Neural cell (in vitro differentiated cells): ENCODE results near the gene ITGA4. TPM values are rescaled to one million over a fixed set of nuclear protein-coding genes. Genes with fewer than 3 reads are reported as not detected.

Source experiments
- polyA plus RNA-seq: library from polyadenylated mRNA; depleted of rRNA; stranded (reverse); fragments of >200 nt; gene quantifications from 2 replicates; pipeline ENCODE4 v1.2.3, GENCODE V29; 2014

The ITGA4 gene
- polyA plus RNA-seq, 1 donor from 2014 or later, result 0.40 TPM

Other genes starting within 250 kb of the ITGA4 start
- not detected in 2 replicates for gene CERKL, start 199.7 kb downstream of the ITGA4 start, polyA plus RNA-seq
- gene NEUROD1, start 223.1 kb downstream of the ITGA4 start, polyA plus RNA-seq, result not detected in 2 replicates